Measurements from ENCODE around the gene SLC35F1. TPM values are rescaled to one million over a fixed set of nuclear protein-coding genes. Genes with fewer than 3 reads are reported as not detected.

The SLC35F1 gene
- total RNA-seq, 1 experiment from 2014 or later = not detected

GRCh38 chr6:118152524-118152923 lies 245.5 kb downstream of the SLC35F1 start:
- ChIA-PET POLR2A (ENCODE audit: unreplicated experiment) (no interaction called here), CTCF (no interaction called here)
- no peak overlapping the region for H3K4me2 ChIP-seq
- intact Hi-C loops (cut with micrococcal nuclease; ENCODE audit: unreplicated experiment) = no loop called here
- H3K9me2 ChIP-seq (ENCODE audit: insufficient read depth) = no peaks in the 10 kb centered on the region
- H3K79me2 ChIP-seq (ENCODE audit: low read depth) = no peaks in the 10 kb centered on the region
- no peaks in the 10 kb centered on the region for H3F3A ChIP-seq (ENCODE audit: insufficient read depth, low read depth)
- TF ChIP-seq EZH2 (IDR thresholded peaks at IDR 0.05; ENCODE audit: low read depth) (no peak), CTCF (conservative IDR thresholded peaks at IDR 0.05) (no peak)
- DNase-seq = no peak
- no peak overlapping the region for H3K27ac ChIP-seq
- no peaks in the 10 kb centered on the region for H3K27me3 ChIP-seq (ENCODE audit: insufficient read depth, low read depth)
- H3K9me3 ChIP-seq (ENCODE audit: insufficient read depth, low read depth) = no peaks in the 10 kb centered on the region
- no peak overlapping the region for H2AFZ ChIP-seq
- H4K20me1 ChIP-seq (ENCODE audit: insufficient read depth) = no peaks in the 10 kb centered on the region
- no peaks in the 10 kb centered on the region for H3K4me1 ChIP-seq (replicated peaks; ENCODE audit: insufficient read depth)
- no TSS peak for BruUV-seq (replicated peaks)
- H3K36me3 ChIP-seq (ENCODE audit: low read depth) = no peaks in the 10 kb centered on the region
- H3K4me3 ChIP-seq = no peak overlapping the region

GRCh38 chr6:118161343-118161742 lies 254.3 kb downstream of the SLC35F1 start:
- Histone ChIP-seq H3K9me3 (ENCODE audit: insufficient read depth, low read depth) (no peaks in the 10 kb centered on the region), H3K4me2 (no peak overlapping the region), H3K27me3 (ENCODE audit: insufficient read depth, low read depth) (no peaks in the 10 kb centered on the region), H2AFZ (no peak overlapping the region), H3F3A (ENCODE audit: insufficient read depth, low read depth) (no peaks in the 10 kb centered on the region), H4K20me1 (ENCODE audit: insufficient read depth) (no peaks in the 10 kb centered on the region), H3K36me3 (ENCODE audit: low read depth) (no peaks in the 10 kb centered on the region), H3K9me2 (ENCODE audit: insufficient read depth) (no peaks in the 10 kb centered on the region), H3K27ac (no peak overlapping the region), H3K79me2 (ENCODE audit: low read depth) (no peaks in the 10 kb centered on the region), H3K4me3 (no peak overlapping the region), H3K4me1 (replicated peaks; ENCODE audit: insufficient read depth) (no peaks in the 10 kb centered on the region)
- ChIA-PET CTCF (no interaction called here), POLR2A (ENCODE audit: unreplicated experiment) (no interaction called here)
- intact Hi-C loops (cut with micrococcal nuclease; ENCODE audit: unreplicated experiment) = no loop called here
- no TSS peak for BruUV-seq (replicated peaks)
- DNase-seq = no peak
- TF ChIP-seq EZH2 (IDR thresholded peaks at IDR 0.05; ENCODE audit: low read depth) = no peak
- TF ChIP-seq CTCF (conservative IDR thresholded peaks at IDR 0.05) = no peak

GRCh38 chr6:118163542-118163941 lies 256.5 kb downstream of the SLC35F1 start:
- no peaks in the 10 kb centered on the region for H3K9me3 ChIP-seq (ENCODE audit: insufficient read depth, low read depth)
- no peaks in the 10 kb centered on the region for H3K79me2 ChIP-seq (ENCODE audit: low read depth)
- DNase-seq = no peak
- H3K4me3 ChIP-seq = no peak overlapping the region
- no peak overlapping the region for H3K27ac ChIP-seq
- H4K20me1 ChIP-seq (ENCODE audit: insufficient read depth) = no peaks in the 10 kb centered on the region
- no TSS peak for BruUV-seq (replicated peaks)
- no peaks in the 10 kb centered on the region for H3K4me1 ChIP-seq (replicated peaks; ENCODE audit: insufficient read depth)
- no peaks in the 10 kb centered on the region for H3K36me3 ChIP-seq (ENCODE audit: low read depth)
- intact Hi-C loops (cut with micrococcal nuclease; ENCODE audit: unreplicated experiment) = no loop called here
- no peaks in the 10 kb centered on the region for H3K27me3 ChIP-seq (ENCODE audit: insufficient read depth, low read depth)
- CTCF ChIA-PET = no interaction called here
- H2AFZ ChIP-seq = no peak overlapping the region
- H3K4me2 ChIP-seq = no peak overlapping the region
- H3F3A ChIP-seq (ENCODE audit: insufficient read depth, low read depth) = no peaks in the 10 kb centered on the region
- POLR2A ChIA-PET (ENCODE audit: unreplicated experiment) = no interaction called here
- H3K9me2 ChIP-seq (ENCODE audit: insufficient read depth) = no peaks in the 10 kb centered on the region
- TF ChIP-seq EZH2 (IDR thresholded peaks at IDR 0.05; ENCODE audit: low read depth) = no peak
- TF ChIP-seq CTCF (conservative IDR thresholded peaks at IDR 0.05) = no peak

All from PC-9 (cell line).